ENCODE measurements around the gene TRPC4.

GRCh38 chr13:37651891-37652290 lies 217.7 kb downstream of the TRPC4 start:
- TF ChIP-seq, protein P1, sequence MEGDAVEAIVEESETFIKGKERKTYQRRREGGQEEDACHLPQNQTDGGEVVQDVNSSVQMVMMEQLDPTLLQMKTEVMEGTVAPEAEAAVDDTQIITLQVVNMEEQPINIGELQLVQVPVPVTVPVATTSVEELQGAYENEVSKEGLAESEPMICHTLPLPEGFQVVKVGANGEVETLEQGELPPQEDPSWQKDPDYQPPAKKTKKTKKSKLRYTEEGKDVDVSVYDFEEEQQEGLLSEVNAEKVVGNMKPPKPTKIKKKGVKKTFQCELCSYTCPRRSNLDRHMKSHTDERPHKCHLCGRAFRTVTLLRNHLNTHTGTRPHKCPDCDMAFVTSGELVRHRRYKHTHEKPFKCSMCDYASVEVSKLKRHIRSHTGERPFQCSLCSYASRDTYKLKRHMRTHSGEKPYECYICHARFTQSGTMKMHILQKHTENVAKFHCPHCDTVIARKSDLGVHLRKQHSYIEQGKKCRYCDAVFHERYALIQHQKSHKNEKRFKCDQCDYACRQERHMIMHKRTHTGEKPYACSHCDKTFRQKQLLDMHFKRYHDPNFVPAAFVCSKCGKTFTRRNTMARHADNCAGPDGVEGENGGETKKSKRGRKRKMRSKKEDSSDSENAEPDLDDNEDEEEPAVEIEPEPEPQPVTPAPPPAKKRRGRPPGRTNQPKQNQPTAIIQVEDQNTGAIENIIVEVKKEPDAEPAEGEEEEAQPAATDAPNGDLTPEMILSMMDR (IDR thresholded peaks at IDR 0.05), result no peak
- TF ChIP-seq, protein P2, sequence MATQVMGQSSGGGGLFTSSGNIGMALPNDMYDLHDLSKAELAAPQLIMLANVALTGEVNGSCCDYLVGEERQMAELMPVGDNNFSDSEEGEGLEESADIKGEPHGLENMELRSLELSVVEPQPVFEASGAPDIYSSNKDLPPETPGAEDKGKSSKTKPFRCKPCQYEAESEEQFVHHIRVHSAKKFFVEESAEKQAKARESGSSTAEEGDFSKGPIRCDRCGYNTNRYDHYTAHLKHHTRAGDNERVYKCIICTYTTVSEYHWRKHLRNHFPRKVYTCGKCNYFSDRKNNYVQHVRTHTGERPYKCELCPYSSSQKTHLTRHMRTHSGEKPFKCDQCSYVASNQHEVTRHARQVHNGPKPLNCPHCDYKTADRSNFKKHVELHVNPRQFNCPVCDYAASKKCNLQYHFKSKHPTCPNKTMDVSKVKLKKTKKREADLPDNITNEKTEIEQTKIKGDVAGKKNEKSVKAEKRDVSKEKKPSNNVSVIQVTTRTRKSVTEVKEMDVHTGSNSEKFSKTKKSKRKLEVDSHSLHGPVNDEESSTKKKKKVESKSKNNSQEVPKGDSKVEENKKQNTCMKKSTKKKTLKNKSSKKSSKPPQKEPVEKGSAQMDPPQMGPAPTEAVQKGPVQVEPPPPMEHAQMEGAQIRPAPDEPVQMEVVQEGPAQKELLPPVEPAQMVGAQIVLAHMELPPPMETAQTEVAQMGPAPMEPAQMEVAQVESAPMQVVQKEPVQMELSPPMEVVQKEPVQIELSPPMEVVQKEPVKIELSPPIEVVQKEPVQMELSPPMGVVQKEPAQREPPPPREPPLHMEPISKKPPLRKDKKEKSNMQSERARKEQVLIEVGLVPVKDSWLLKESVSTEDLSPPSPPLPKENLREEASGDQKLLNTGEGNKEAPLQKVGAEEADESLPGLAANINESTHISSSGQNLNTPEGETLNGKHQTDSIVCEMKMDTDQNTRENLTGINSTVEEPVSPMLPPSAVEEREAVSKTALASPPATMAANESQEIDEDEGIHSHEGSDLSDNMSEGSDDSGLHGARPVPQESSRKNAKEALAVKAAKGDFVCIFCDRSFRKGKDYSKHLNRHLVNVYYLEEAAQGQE (IDR thresholded peaks at IDR 0.05; ENCODE audit: insufficient read depth in 1 of 2, low read depth in 2 of 2, low read length in 1 of 2), result no peak
- no peak for TF ChIP-seq POLR2AphosphoS5 (IDR thresholded peaks at IDR 0.05; ENCODE audit: low read depth, low read length)
- no peak for TF ChIP-seq SIN3A (IDR thresholded peaks at IDR 0.05; ENCODE audit: borderline replicate concordance, insufficient read depth, low read depth, low read length)
- no peak for TF ChIP-seq TCF7L2 (IDR thresholded peaks at IDR 0.05; ENCODE audit: low read depth, low read length)
